NCI-H187 (cell line): ENCODE measurements around the gene MTMR1.

ENCODE experiments used
- DNase-seq, 2 experiments: peaks; one replicate each; lab custom pipeline; 2025; lab: John Stamatoyannopoulos, UW

The MTMR1 gene

GRCh38 chrX:150696866-150697265 lies 3.7 kb downstream of the MTMR1 start:
- DNase-seq: no peak

- no peak for DNase-seq
Observed at GRCh38 chrX:150697641-150698040, 4.4 kb downstream of the MTMR1 start.

GRCh38 chrX:150698981-150699380 lies 5.8 kb downstream of the MTMR1 start:
- no peak for DNase-seq

- DNase-seq: no peak
Observed at GRCh38 chrX:150700107-150700506, 6.9 kb downstream of the MTMR1 start.

- no peak for DNase-seq
Observed at GRCh38 chrX:150701377-150701776, 8.2 kb downstream of the MTMR1 start.

GRCh38 chrX:150702966-150703694 lies 9.9 kb downstream of the MTMR1 start:
- no peak for DNase-seq

GRCh38 chrX:150703695-150703974 lies 10.4 kb downstream of the MTMR1 start:
- DNase-seq: no peak

GRCh38 chrX:150704030-150704613 lies 10.9 kb downstream of the MTMR1 start:
- DNase-seq: no peak

- DNase-seq: no peak
Observed at GRCh38 chrX:150712619-150713018, 19.4 kb downstream of the MTMR1 start.

GRCh38 chrX:150715184-150715583 lies 22.0 kb downstream of the MTMR1 start:
- DNase-seq: no peak

GRCh38 chrX:150719621-150720020 lies 26.4 kb downstream of the MTMR1 start:
- no peak for DNase-seq

GRCh38 chrX:150729956-150730355 lies 36.8 kb downstream of the MTMR1 start:
- no peak for DNase-seq

- no peak for DNase-seq
Observed at GRCh38 chrX:150730719-150731118, 37.5 kb downstream of the MTMR1 start.

GRCh38 chrX:150731795-150732194 lies 38.6 kb downstream of the MTMR1 start:
- DNase-seq: no peak

GRCh38 chrX:150736475-150736874 lies 43.3 kb downstream of the MTMR1 start:
- DNase-seq: no peak

GRCh38 chrX:150752124-150752523 lies 58.9 kb downstream of the MTMR1 start:
- DNase-seq: no peak

GRCh38 chrX:150753357-150753756 lies 60.2 kb downstream of the MTMR1 start:
- no peak for DNase-seq

- no peak for DNase-seq
Observed at GRCh38 chrX:150753968-150754367, 60.8 kb downstream of the MTMR1 start.

GRCh38 chrX:150757371-150757770 lies 64.2 kb downstream of the MTMR1 start:
- DNase-seq: no peak

- DNase-seq: no peak
Observed at GRCh38 chrX:150759568-150760416, 66.6 kb downstream of the MTMR1 start.

GRCh38 chrX:150761176-150761818 lies 68.1 kb downstream of the MTMR1 start:
- no peak for DNase-seq

- no peak for DNase-seq
Observed at GRCh38 chrX:150761819-150762216, 68.6 kb downstream of the MTMR1 start.
